CD14-positive monocyte (primary cell): ENCODE results near the gene FOXRED1. TPM values are rescaled to one million over a fixed set of nuclear protein-coding genes. Genes with fewer than 3 reads are reported as not detected.

Source experiments
- DNase-seq, 3 donors: peaks; one replicate each; pipeline ENCODE4 v3.0.0-alpha.2; 2011 to 2022
- H2AFZ ChIP-seq: 2 replicates; pipeline ENCODE4 v1.6.0; 2012; ENCODE audit warnings: mild to moderate bottlenecking, low read depth, low read length, inconsistent platforms; ENCODE audit not compliant: insufficient read depth, poor library complexity, severe bottlenecking
- H3K27ac ChIP-seq, 2 donors: 1 replicate in 1 of 2; 2 replicates in 1 of 2; pipeline ENCODE4 v1.5.1; 2012 to 2013; ENCODE audit warnings: low read length in 2 of 2, control low read depth in 1 of 2, inconsistent platforms in 1 of 2, low read depth in 1 of 2, mild to moderate bottlenecking in 1 of 2
- H3K27me3 ChIP-seq, 2 donors: one replicate each; pipeline versions ENCODE4 v1.6.0 to v1.6.1; 2011 to 2013; ENCODE audit warnings: low read length in 2 of 2; ENCODE audit not compliant: control insufficient read depth in 2 of 2, insufficient read depth in 2 of 2
- H3K36me3 ChIP-seq, 2 donors: replicated peaks in 1 of 2; 1 replicate in 1 of 2; 2 replicates in 1 of 2; pipeline versions ENCODE4 v1.5.1 to v1.6.1; 2012 to 2013; ENCODE audit warnings: low read length in 2 of 2, control low read depth in 1 of 2, inconsistent platforms in 1 of 2, mild to moderate bottlenecking in 1 of 2; ENCODE audit not compliant: insufficient read depth in 2 of 2, control insufficient read depth in 1 of 2
- H3K4me1 ChIP-seq, 2 donors: 1 replicate in 1 of 2; 2 replicates in 1 of 2; pipeline versions ENCODE4 v1.5.1 to v1.6.1; 2012 to 2013; ENCODE audit warnings: low read length in 2 of 2, control low read depth in 1 of 2, inconsistent platforms in 1 of 2, mild to moderate bottlenecking in 1 of 2, moderate library complexity in 1 of 2; ENCODE audit not compliant: insufficient read depth in 2 of 2, control insufficient read depth in 1 of 2
- H3K4me2 ChIP-seq: replicated peaks from 2 replicates; pipeline ENCODE3; 2012; ENCODE audit warnings: low read length, moderate library complexity, mild to moderate bottlenecking; ENCODE audit not compliant: poor library complexity, severe bottlenecking; ENCODE audit errors: extremely low read depth
- H3K4me3 ChIP-seq, 3 experiments: fragments of 200-600 bp in 1 of 3; sonication (generic) in 1 of 3; replicated peaks in 1 of 3; 1 replicate in 2 of 3; 2 replicates in 1 of 3; pipeline ENCODE4 v1.5.1; 2011 to 2013; ENCODE audit warnings: low read length in 3 of 3, mild to moderate bottlenecking in 3 of 3, control low read depth in 2 of 3, low read depth in 2 of 3, inconsistent platforms in 1 of 3, moderate library complexity in 1 of 3
- H3K79me2 ChIP-seq: 2 replicates; pipeline ENCODE4 v1.6.0; 2012; ENCODE audit warnings: mild to moderate bottlenecking, control low read depth, inconsistent platforms, low read length, moderate library complexity; ENCODE audit not compliant: insufficient read depth
- H3K9ac ChIP-seq: 2 replicates; pipeline ENCODE4 v1.6.0; 2017; ENCODE audit warnings: low read length, mild to moderate bottlenecking; ENCODE audit not compliant: insufficient read depth, poor library complexity, severe bottlenecking
- H3K9me3 ChIP-seq, 2 donors: replicated peaks in 1 of 2; 1 replicate in 1 of 2; 2 replicates in 1 of 2; pipeline versions ENCODE4 v1.5.1 to v1.6.1; 2012 to 2013; ENCODE audit warnings: low read length in 2 of 2, control low read depth in 1 of 2; ENCODE audit not compliant: control insufficient read depth in 1 of 2, insufficient read depth in 1 of 2
- H4K20me1 ChIP-seq: 2 replicates; pipeline ENCODE4 v1.6.0; 2012; ENCODE audit warnings: mild to moderate bottlenecking, low read length, control low read depth, moderate library complexity; ENCODE audit not compliant: insufficient read depth
- H3K27ac Mint-ChIP-seq, 7 donors: one replicate each; pipeline ENCODE4 v1.8.0; 2020; ENCODE audit warnings: mild to moderate bottlenecking in 7 of 7, mixed read lengths in 7 of 7, moderate library complexity in 6 of 7, inconsistent platforms in 2 of 7
- H3K27me3 Mint-ChIP-seq, 3 donors: one replicate each; pipeline ENCODE4 v1.8.0; 2021 to 2022; ENCODE audit warnings: low read depth in 3 of 3, mild to moderate bottlenecking in 3 of 3, mixed read lengths in 3 of 3, moderate library complexity in 3 of 3, inconsistent platforms in 1 of 3
- H3K36me3 Mint-ChIP-seq, 2 donors: one replicate each; pipeline ENCODE4 v1.8.0; 2020; ENCODE audit warnings: mixed read lengths in 2 of 2, inconsistent platforms in 1 of 2, mild to moderate bottlenecking in 1 of 2
- H3K4me1 Mint-ChIP-seq: one replicate; pipeline ENCODE4 v1.8.0; 2020; ENCODE audit warnings: mild to moderate bottlenecking, mixed read lengths
- H3K4me3 Mint-ChIP-seq, 2 donors: one replicate each; pipeline ENCODE4 v1.8.0; 2020; ENCODE audit warnings: mild to moderate bottlenecking in 2 of 2, mixed read lengths in 2 of 2, moderate library complexity in 1 of 2
- H3K9me3 Mint-ChIP-seq, 7 donors: one replicate each; pipeline ENCODE4 v1.8.0; 2020 to 2022; ENCODE audit warnings: mixed read lengths in 7 of 7, mild to moderate bottlenecking in 6 of 7, moderate library complexity in 6 of 7, inconsistent platforms in 2 of 7
- CTCF ChIP-seq: fragments of 200-600 bp; IDR thresholded peaks from one replicate; pipeline ENCODE4 v1.8.0; 2022; ENCODE audit warnings: antibody characterized with exemption, mild to moderate bottlenecking
- WGBS: methylation state at CpG from one replicate; pipeline ENCODE4 v1.1.5; 2013; ENCODE audit warnings: missing lambda C conversion rate; ENCODE audit not compliant: insufficient coverage; 5-methylcytosine and 5-hydroxymethylcytosine counted together
- intact Hi-C, 2 donors: fragments of 100-400 bp; cut with micrococcal nuclease; formaldehyde crosslinking; loops; one replicate each; pipeline versions ENCODE4 v1.15.0 to v1.15.1; 2023
- polyA plus RNA-seq, 3 donors: library from polyadenylated mRNA; depleted of rRNA in 1 of 3; unstranded in 2 of 3; stranded (reverse) in 1 of 3; fragments of 300-500 nt in 2 of 3; fragments of >200 nt in 1 of 3; fragmentation: Illumina TruSeq in 2 of 3; gene quantifications; 1 replicate in 2 of 3; 2 replicates in 1 of 3; pipeline ENCODE4 v1.2.3, GENCODE V29; 2012 to 2021

Gene FOXRED1
- polyA plus RNA-seq, 3 donors = 15.2 to 18.0 (median 15.4) TPM

- no peaks in the 10 kb centered on the region for H3K9me3 Mint-ChIP-seq
- H3K4me1 ChIP-seq = peaks cover 8% of the 10 kb centered on the region in 2 donors
- no peak overlapping the region for H3K4me3 ChIP-seq
- H3K36me3 Mint-ChIP-seq = peaks cover 69 to 73% of the 10 kb centered on the region in 2 donors
- H3K36me3 ChIP-seq = peaks cover 69 to 85% of the 10 kb centered on the region in 2 donors
- TF ChIP-seq CTCF = no peak
- H3K9me3 ChIP-seq = no peaks in the 10 kb centered on the region
- H3K27ac Mint-ChIP-seq = peak overlapping the region in 2 of 7 donors; percentile 46 to 52
- DNase-seq = no peak
- peaks cover 19% of the 10 kb centered on the region for H4K20me1 ChIP-seq
- H3K4me1 Mint-ChIP-seq = peaks cover 14% of the 10 kb centered on the region
- WGBS = 83% methylated on average over 2 of the region's 6 CpGs
- H3K79me2 ChIP-seq = peaks cover 30% of the 10 kb centered on the region
- H3K27me3 Mint-ChIP-seq = peaks cover 0 to 1% (median 0%) of the 10 kb centered on the region in 3 donors
- intact Hi-C loops = loop anchor here in 1 of 2 donors (5.0 kb wide), 1 partner anchor 41 kb away; no protein-coding TSS in a partner anchor
- no peak overlapping the region for H2AFZ ChIP-seq
- no peaks in the 10 kb centered on the region for H3K27me3 ChIP-seq
- no peak overlapping the region for H3K4me2 ChIP-seq
- H3K27ac ChIP-seq = peak overlapping the region in 1 of 2 donors; percentile 18
- no peak overlapping the region for H3K9ac ChIP-seq
- no peak overlapping the region for H3K4me3 Mint-ChIP-seq
These were observed 5.5 kb upstream of the FOXRED1 start for GRCh38 chr11:126263489-126263888.

- no peak overlapping the region for H2AFZ ChIP-seq
- peaks cover 43% of the 10 kb centered on the region for H3K79me2 ChIP-seq
- no peak for TF ChIP-seq CTCF
- H3K36me3 ChIP-seq = peaks cover 64 to 68% of the 10 kb centered on the region in 2 donors
- H4K20me1 ChIP-seq = peaks cover 19% of the 10 kb centered on the region
- peaks cover 18% of the 10 kb centered on the region for H3K4me1 Mint-ChIP-seq
- H3K4me3 Mint-ChIP-seq = no peak overlapping the region
- H3K4me3 ChIP-seq = no peak overlapping the region
- DNase-seq = no peak
- no peaks in the 10 kb centered on the region for H3K9me3 Mint-ChIP-seq
- no peaks in the 10 kb centered on the region for H3K9me3 ChIP-seq
- peaks cover 63% of the 10 kb centered on the region in 2 donors for H3K36me3 Mint-ChIP-seq
- H3K27me3 Mint-ChIP-seq = peaks cover 0 to 1% (median 0%) of the 10 kb centered on the region in 3 donors
- H3K4me1 ChIP-seq = peaks cover 15 to 17% of the 10 kb centered on the region in 2 donors
- 97% methylated on average over 5 of the region's 8 CpGs for WGBS
- H3K27ac ChIP-seq = peak overlapping the region in 1 of 2 donors; percentile 99
- H3K9ac ChIP-seq = no peak overlapping the region
- H3K4me2 ChIP-seq = no peak overlapping the region
- H3K27me3 ChIP-seq = no peaks in the 10 kb centered on the region
- peak overlapping the region in 4 of 7 donors; percentile 21 to 69 (median 58) for H3K27ac Mint-ChIP-seq
- intact Hi-C loops = loop anchor here (5.0 kb wide), 2 partner anchors 54 to 674 kb away; partner anchors contain the start of genes FAM118B (in 1 of the 2), RPUSD4 (in 1 of the 2) and STT3A (in 1 of the 2)
These were observed 3.1 kb upstream of the FOXRED1 start for GRCh38 chr11:126265811-126266210.
